Stimulated activated CD4-positive, alpha-beta T cell treated with anti-CD3 and anti-CD28 coated beads, Interleukin-2, amount 100 ng/mL, for 4 hours (primary cell): ENCODE data around the gene MOCS1.

Experiments used
- DNase-seq: peaks from one replicate; pipeline ENCODE4 v3.0.0-alpha.2; 2020; ENCODE audit warnings: low read depth

The MOCS1 gene

GRCh38 chr6:39948199-39948791 is 14.0 kb upstream of the MOCS1 start:
- no peak for DNase-seq

- no peak for DNase-seq
Observed at GRCh38 chr6:39947611-39948068, 13.4 kb upstream of the MOCS1 start.

DNA sequence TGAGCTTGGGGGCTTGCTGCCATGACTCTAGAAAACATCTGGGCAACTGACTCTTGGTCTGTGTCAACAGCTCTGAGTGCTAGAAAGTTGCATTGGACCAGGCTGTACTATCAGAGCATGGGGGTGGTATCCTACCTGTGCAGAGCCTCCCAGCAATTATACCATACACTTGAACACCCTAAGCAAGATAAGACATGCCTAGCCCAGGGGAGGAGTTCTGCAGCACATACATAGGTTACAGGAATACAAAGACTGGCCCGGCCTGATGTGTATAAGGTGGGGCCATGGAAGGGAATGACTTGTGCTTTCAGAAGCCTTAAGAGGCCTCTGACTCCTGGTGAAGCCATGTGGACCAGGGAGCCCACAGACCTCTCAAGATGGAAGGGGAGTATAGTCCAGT is 11.4 kb upstream of the MOCS1 start:
- no peak for DNase-seq

- no peak for DNase-seq
Observed at GRCh38 chr6:39942903-39943580, 8.8 kb upstream of the MOCS1 start.

DNA sequence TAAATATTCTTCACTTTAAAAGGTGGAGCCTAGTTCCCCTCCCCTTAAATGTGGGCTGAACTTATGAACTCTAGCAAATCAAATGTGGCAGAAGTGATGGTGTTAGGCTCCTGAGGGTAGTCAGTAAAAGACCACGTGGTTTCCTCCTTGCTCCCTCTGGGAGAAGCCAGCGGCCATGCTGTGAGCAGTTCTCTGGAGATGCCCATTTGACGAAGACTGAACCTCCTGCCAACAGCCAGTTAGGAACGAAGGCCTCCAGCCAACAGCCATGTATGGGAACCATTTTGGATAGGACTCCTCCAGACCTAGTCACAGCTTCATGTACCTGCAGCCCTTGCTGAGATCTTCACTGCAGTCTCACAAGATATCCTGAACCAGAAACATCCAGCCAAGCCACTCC is 7.6 kb upstream of the MOCS1 start:
- no peak for DNase-seq

DNA sequence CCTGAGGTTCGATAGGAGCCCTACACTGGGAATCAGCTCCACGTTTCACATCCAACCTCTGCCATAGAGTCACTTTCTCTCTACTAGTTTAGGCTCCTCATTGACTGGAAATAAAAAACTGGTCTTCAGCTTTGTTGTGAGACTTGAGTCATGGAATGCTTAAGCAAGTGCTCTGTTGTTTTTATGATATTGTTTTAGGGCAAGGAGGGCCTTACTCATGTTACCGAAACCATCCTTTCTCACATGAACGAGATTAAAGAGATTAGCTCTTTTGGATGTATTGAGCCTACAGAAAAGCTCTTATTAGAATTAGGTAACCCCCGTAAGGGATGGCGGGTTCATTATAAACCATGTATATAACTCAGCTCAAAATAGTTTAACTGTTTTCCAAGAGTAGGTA is 6.9 kb upstream of the MOCS1 start:
- DNase-seq: no peak

- DNase-seq: no peak
Observed at GRCh38 chr6:39938773-39939654, 4.8 kb upstream of the MOCS1 start.

GRCh38 chr6:39937686-39938333 is 3.5 kb upstream of the MOCS1 start:
- DNase-seq: no peak

GRCh38 chr6:39936857-39937256 is 2.6 kb upstream of the MOCS1 start:
- DNase-seq: no peak

DNA sequence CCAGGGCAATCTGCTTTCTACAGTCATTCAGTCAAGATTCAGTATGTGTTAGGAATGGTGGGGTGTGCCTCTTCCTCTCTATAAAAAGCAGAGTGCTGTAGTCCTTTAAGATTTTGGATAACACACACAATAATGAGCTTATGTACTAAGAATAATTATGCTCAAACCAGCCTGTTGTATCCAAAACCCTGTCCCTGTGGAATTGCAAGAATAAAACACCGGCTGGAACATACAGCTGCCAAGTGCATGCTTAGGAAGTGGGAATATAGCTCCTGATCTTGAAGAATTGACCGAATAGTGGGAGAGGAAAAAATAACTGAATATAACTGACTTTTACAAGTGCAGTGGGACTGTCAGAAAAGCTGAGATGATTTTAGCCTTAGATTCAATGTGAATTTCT is 979 bp upstream of the MOCS1 start:
- no peak for DNase-seq

DNA sequence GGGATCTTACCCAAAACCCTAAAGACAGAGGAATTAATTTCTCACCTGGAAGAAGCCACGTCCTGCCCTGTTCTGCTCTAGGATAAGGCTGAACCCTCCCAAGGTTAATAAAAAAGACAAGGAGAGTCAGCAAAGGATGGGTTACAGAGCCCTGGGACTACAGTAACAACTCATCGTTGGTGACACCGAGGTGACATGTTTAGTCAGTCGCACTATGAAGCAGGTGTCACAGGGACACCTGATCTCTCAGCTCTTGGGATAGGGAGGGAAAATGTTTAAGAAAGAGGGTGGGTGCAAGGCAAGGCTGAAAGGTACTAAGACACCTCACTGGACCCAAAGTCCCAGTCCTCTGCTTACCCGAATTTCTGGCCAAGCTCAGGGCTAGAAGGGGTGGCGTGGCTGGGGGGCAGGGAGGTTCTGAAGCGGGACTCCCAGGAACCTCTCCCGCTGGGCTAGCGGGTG is 562 bp downstream of the MOCS1 start:
- no peak for DNase-seq

GRCh38 chr6:39932386-39932910 is 1.8 kb downstream of the MOCS1 start:
- no peak for DNase-seq

GRCh38 chr6:39931607-39932006 is 2.7 kb downstream of the MOCS1 start:
- DNase-seq: no peak

DNA sequence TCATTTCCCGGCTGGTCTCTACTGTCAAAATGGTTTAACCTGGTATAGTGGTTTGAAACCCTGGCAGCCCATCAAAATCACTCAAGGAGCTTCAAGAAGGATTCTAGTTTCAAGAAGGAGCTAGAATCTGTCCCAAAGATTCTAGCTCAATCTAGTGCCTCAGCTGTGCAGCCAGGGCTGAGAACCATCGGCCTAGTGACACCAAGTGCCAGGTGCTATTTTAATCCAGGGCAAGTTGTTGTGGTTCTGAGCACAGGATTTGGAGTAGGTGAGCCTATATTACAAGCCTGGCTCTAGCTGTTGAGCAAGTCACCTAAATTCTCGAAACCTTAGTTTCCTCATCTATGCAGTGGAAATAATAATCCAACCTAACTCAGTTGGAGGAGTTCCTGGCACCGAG is 3.7 kb downstream of the MOCS1 start:
- no peak for DNase-seq

DNA sequence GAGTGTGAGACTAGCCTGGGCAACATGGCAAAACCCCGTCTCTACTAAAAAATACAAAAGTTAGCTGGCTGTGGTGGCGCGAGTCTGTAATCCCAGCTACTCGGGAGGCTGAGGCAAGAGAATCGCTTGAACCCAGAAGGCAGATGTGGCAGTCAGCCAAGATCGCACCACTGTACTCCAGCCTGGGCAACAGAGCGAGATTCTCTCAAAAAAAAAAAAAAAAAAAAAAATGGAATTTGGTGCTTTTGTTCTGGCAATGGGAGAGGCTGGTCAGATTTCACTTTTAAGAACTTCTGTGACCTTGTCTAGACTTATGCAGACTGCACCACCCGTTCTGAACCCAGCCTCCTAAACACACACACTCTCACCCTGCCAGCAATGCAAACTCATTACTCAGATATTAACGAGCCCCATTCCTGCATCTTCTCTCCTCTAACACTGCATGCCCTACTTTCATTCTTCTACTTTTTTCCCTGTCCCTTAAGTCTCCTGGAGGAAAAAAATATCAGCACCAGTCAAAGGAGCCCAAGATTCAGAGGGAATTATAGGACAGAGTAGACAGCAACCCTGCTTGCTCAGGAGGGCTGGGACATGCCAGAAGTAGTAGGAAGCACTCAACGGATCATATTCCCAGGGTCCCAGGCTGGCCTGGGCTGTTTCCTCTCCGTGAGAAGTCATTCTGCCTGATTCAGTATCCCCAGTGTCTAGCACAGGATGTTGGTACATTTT is 4.4 kb downstream of the MOCS1 start:
- DNase-seq: no peak

- DNase-seq: no peak
Observed at GRCh38 chr6:39929039-39929732, 5.1 kb downstream of the MOCS1 start.

GRCh38 chr6:39927159-39927558 is 7.1 kb downstream of the MOCS1 start:
- no peak for DNase-seq

GRCh38 chr6:39926668-39927067 is 7.6 kb downstream of the MOCS1 start:
- DNase-seq: no peak

DNA sequence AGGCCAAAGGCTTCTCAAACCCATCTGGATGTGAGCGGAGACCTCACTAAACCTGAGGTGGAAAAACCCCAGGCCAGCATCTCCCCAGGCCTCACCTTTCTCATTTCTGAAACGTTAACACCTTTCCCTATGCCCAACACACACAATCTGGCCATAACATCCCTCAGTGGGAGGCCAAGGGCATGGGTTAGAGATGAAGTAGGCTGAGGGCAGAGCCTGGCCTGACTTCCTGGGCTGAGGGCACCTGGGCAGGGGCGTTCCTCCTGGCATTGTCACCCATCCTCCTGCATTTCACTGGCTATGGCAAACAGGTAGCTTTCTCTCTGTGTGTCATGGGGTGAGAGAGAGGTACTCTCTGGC is 8.4 kb downstream of the MOCS1 start:
- no peak for DNase-seq

DNA sequence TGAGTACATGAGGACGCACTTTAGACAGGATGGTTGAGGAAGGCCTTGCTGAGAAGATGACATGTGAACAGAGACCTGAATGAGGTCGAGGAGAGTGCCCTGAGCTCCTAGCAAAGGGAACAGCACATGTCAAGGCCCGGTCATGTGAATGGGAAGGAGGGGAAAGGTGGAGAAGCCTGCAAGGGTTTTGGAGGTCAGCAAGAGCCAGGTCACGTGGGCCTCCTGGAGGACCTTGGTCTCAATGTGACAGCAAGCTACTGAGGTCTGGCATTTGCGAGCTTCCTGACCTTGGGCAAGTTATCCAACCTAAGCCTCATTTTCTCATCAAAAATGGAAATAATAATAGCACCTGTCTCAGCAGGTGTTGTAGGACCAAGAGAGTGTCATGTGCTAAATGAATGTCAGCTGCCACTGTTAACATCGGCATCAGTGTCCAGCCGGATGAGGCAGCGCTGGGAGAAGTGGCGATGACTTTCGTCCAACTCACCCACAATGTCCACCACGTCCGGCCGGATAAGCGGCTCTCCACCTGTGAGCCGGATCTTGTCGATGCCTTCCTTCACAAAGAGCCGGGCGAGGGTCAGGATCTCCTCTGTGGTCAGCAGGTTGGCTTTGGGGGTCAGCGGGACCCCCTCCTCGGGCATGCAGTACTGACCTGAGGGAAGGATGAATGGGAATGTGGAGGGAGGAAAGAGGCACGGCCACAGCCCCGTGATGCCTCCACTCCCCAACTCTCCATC is 8.9 kb downstream of the MOCS1 start:
- no peak for DNase-seq
